Panc1 (cell line): ENCODE results near the gene RBKS.

Experiments used
- POLR2AphosphoS5 ChIP-seq: IDR thresholded peaks from 2 replicates; pipeline ENCODE4 v1.6.1; 2012; ENCODE audit warnings: mild to moderate bottlenecking, low read depth, low read length, moderate library complexity
- SIN3A ChIP-seq: IDR thresholded peaks from 2 replicates; pipeline ENCODE4 v1.6.1; 2012; ENCODE audit warnings: low read depth, mild to moderate bottlenecking, low read length, moderate library complexity, borderline replicate concordance; ENCODE audit not compliant: insufficient read depth
- TCF7L2 ChIP-seq: IDR thresholded peaks from 2 replicates; pipeline ENCODE4 v1.6.1; 2011; ENCODE audit warnings: mild to moderate bottlenecking, low read depth, low read length, inconsistent platforms
- TF ChIP-seq, protein P1 (sequence below): fragments of 450-650 bp; IDR thresholded peaks from 2 replicates; pipeline ENCODE4 v1.5.1; 2017; ENCODE audit warnings: mild to moderate bottlenecking
- TF ChIP-seq, protein P2 (sequence below), 2 experiments: IDR thresholded peaks; 2 replicates each; pipeline ENCODE4 v1.6.1; 2011 to 2012; ENCODE audit warnings: low read depth in 2 of 2, control low read depth in 1 of 2, low read length in 1 of 2, mild to moderate bottlenecking in 1 of 2, moderate library complexity in 1 of 2; ENCODE audit not compliant: insufficient read depth in 1 of 2

DNA sequence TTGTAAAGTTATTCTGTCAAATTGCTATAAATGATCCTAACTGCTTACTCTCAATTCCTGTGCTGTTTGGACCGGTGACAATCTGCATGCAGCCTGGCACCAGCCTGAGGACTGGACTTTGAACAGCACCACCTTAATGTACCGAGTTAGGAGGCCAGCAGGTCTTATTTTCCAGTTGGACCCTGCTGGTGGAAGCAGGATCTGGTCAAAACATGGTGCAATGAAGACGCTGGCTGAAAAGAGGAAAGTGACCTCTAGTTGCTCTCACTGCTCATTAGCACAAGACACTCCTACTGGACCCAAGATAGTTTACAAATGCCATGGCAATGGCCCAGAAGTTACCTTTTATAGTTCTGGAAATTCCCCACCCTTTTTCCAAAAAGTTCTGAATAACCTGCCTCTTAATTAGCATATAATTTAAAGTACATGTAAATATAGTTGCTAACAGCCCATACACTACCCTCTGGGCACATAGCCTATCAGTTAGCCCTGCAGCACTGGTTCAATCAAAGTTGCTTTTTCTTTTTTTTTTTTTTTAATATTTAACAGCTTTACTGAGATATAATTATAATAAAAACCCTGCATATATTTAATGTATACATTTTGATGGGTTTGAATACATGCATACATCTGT is 35.8 kb downstream of the RBKS start:
- TF ChIP-seq, protein P1, sequence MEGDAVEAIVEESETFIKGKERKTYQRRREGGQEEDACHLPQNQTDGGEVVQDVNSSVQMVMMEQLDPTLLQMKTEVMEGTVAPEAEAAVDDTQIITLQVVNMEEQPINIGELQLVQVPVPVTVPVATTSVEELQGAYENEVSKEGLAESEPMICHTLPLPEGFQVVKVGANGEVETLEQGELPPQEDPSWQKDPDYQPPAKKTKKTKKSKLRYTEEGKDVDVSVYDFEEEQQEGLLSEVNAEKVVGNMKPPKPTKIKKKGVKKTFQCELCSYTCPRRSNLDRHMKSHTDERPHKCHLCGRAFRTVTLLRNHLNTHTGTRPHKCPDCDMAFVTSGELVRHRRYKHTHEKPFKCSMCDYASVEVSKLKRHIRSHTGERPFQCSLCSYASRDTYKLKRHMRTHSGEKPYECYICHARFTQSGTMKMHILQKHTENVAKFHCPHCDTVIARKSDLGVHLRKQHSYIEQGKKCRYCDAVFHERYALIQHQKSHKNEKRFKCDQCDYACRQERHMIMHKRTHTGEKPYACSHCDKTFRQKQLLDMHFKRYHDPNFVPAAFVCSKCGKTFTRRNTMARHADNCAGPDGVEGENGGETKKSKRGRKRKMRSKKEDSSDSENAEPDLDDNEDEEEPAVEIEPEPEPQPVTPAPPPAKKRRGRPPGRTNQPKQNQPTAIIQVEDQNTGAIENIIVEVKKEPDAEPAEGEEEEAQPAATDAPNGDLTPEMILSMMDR: no peak
- TF ChIP-seq, protein P2, sequence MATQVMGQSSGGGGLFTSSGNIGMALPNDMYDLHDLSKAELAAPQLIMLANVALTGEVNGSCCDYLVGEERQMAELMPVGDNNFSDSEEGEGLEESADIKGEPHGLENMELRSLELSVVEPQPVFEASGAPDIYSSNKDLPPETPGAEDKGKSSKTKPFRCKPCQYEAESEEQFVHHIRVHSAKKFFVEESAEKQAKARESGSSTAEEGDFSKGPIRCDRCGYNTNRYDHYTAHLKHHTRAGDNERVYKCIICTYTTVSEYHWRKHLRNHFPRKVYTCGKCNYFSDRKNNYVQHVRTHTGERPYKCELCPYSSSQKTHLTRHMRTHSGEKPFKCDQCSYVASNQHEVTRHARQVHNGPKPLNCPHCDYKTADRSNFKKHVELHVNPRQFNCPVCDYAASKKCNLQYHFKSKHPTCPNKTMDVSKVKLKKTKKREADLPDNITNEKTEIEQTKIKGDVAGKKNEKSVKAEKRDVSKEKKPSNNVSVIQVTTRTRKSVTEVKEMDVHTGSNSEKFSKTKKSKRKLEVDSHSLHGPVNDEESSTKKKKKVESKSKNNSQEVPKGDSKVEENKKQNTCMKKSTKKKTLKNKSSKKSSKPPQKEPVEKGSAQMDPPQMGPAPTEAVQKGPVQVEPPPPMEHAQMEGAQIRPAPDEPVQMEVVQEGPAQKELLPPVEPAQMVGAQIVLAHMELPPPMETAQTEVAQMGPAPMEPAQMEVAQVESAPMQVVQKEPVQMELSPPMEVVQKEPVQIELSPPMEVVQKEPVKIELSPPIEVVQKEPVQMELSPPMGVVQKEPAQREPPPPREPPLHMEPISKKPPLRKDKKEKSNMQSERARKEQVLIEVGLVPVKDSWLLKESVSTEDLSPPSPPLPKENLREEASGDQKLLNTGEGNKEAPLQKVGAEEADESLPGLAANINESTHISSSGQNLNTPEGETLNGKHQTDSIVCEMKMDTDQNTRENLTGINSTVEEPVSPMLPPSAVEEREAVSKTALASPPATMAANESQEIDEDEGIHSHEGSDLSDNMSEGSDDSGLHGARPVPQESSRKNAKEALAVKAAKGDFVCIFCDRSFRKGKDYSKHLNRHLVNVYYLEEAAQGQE (IDR thresholded peaks at IDR 0.05; ENCODE audit: insufficient read depth in 1 of 2, low read depth in 2 of 2, low read length in 1 of 2): no peak
- no peak for TF ChIP-seq SIN3A
- no peak for TF ChIP-seq POLR2AphosphoS5
- TF ChIP-seq TCF7L2: no peak
